Measurements from ENCODE around the gene ZNF880.
"Not testable (repeated sequence)": the region's sequence is repeated elsewhere in the genome, so short reads cannot be mapped to it uniquely, and the experiment has no call there.

Gene ZNF880

DNA sequence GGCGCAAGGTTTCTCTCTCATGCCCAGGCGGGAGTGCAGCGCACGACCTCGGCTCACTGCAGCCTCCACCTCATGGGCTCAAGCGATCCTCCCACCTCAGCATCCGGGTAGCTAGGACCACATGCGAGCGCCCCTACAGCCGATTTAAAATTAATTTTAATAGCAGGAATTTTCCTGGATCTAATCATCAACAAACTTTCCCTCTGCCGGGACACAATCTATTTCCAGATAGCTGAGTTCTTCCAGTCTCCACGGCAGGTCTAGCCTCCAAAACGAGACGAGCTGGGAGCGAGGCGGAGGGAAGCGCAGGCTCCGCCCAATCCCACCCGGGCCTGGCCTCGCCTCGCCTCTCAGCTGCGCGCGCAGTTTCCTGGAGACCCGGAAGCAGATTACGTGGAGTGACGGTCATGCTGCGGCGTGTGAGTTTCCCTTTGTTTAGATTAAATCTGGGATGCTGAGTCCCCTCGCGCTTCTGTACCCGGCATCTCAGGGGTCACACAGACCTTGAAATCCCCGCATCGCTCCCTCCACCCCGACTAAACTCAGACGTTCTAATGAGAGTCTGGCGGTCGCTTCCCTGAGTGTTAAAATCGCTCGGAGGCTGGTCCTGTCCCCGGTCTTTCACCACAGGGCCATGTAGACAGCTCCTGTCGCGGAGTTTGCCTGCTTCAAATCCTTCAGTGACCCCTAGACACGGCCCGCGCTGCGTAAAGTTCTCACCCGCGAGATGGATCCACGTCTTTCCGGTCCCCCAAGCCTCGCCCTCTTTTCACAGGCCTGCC is at the start of gene ZNF880:
Gene ZNF880 (plus strand): TSS at position 365 of the 782 bp plus-strand sequence. CDS start 43 bp downstream, at position 408.
- TF ChIP-seq, protein P1, sequence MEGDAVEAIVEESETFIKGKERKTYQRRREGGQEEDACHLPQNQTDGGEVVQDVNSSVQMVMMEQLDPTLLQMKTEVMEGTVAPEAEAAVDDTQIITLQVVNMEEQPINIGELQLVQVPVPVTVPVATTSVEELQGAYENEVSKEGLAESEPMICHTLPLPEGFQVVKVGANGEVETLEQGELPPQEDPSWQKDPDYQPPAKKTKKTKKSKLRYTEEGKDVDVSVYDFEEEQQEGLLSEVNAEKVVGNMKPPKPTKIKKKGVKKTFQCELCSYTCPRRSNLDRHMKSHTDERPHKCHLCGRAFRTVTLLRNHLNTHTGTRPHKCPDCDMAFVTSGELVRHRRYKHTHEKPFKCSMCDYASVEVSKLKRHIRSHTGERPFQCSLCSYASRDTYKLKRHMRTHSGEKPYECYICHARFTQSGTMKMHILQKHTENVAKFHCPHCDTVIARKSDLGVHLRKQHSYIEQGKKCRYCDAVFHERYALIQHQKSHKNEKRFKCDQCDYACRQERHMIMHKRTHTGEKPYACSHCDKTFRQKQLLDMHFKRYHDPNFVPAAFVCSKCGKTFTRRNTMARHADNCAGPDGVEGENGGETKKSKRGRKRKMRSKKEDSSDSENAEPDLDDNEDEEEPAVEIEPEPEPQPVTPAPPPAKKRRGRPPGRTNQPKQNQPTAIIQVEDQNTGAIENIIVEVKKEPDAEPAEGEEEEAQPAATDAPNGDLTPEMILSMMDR (IDR thresholded peaks at IDR 0.05; ENCODE audit: extremely low read depth, insufficient read depth, missing control alignments), result no peak
- DNase-seq (ENCODE audit: low spot score), result peak; percentile 81
- in situ Hi-C loops (cut with MboI; ENCODE audit: low pct_unique_long_range_greater_than_20kb, low sequenced_read_pairs, unreplicated experiment), result no loop called here

DNA sequence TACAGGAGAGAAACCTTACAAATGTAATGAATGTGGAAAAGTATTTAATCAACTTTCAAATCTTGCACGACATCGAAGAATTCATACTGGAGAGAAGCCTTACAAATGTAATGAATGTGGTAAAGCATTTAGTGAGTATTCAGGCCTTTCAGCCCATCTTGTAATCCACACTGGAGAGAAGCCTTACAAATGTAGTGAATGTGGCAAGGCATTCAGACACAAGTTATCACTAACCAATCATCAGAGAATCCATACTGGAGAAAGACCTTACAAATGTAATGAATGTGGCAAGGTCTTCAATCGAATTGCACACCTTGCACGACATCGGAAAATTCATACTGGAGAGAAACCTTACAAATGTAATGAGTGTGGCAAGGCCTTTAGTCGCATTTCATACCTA is 47.3 kb upstream of the ZNF880 start:
- in situ Hi-C loops (cut with MboI; ENCODE audit: low pct_unique_long_range_greater_than_20kb, low sequenced_read_pairs, unreplicated experiment), result no loop called here

GRCh38 chr19:52331757-52332156 is 38.0 kb upstream of the ZNF880 start:
- TF ChIP-seq, protein P1 (IDR thresholded peaks at IDR 0.05; ENCODE audit: extremely low read depth, insufficient read depth, missing control alignments), result no peak
- no peak for DNase-seq (ENCODE audit: low spot score)
- in situ Hi-C loops (cut with MboI; ENCODE audit: low pct_unique_long_range_greater_than_20kb, low sequenced_read_pairs, unreplicated experiment), result no loop called here

More for the DNA sequence above, 47.3 kb upstream of the ZNF880 start:
- no peak for DNase-seq (ENCODE audit: low spot score)
- TF ChIP-seq, protein P1 (IDR thresholded peaks at IDR 0.05; ENCODE audit: extremely low read depth, insufficient read depth, missing control alignments), result no peak

DNA sequence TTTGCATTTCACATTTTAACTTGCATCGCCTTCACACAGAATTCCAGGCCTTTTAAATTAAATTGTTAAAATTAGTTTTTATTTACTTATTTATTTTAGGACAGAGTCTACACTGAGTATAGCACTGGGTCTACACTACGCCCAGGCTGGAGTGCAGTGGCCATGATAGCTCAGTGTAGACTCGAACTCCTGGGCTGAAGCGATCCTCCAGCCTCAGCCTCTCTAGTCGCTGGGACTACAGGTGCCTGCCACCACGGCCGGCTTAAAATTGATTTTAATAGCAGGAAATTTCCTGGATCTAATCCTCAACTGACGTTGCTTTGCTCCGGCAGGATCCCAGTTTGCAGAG is 34.0 kb upstream of the ZNF880 start:
- TF ChIP-seq, protein P1 (IDR thresholded peaks at IDR 0.05; ENCODE audit: extremely low read depth, insufficient read depth, missing control alignments), result no peak
- in situ Hi-C loops (cut with MboI; ENCODE audit: low pct_unique_long_range_greater_than_20kb, low sequenced_read_pairs, unreplicated experiment), result no loop called here
- no peak for DNase-seq (ENCODE audit: low spot score)

DNA sequence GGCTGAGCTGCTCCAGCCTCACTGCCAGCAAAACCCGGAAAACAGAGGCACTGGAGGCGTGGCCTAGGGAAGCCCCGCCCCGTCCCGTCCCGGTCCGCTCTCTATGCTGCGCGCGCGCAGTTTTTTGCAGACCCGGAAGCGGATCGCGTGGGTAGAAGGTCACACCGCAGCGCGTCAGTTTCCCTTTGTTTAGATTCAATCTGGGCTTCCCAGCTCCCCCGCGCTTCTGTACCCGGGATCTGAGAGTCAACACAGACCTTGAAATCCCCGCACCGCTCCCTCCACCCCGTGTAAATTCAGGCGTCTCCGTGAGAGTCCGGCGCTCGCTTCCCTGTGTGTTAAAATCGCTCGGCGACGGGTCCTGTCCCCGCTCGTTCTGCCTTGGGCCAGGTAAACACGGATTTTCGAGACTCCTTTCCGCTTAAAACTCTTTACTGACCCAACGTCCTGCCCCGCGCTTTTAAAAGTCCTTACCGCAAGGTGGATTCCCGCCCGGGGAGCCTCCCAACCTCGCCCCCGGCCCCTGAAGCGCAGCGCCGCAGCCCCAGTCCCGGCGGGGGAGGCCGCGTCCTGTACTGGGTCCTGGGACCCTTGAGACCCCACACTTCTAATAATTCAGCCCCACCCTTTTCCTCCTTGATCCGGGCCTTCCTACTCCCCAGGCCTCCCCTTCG is 33.5 kb upstream of the ZNF880 start, which contains the start of gene ZNF610:
Gene ZNF610 (plus strand): TSS at position 127 of the 674 bp plus-strand sequence. CDS start 12,930 bp downstream, outside the sequence.
- DNase-seq (ENCODE audit: low spot score), result peak; percentile 86
- TF ChIP-seq, protein P1 (IDR thresholded peaks at IDR 0.05; ENCODE audit: extremely low read depth, insufficient read depth, missing control alignments), result no peak
- in situ Hi-C loops (cut with MboI; ENCODE audit: low pct_unique_long_range_greater_than_20kb, low sequenced_read_pairs, unreplicated experiment), result no loop called here

DNA sequence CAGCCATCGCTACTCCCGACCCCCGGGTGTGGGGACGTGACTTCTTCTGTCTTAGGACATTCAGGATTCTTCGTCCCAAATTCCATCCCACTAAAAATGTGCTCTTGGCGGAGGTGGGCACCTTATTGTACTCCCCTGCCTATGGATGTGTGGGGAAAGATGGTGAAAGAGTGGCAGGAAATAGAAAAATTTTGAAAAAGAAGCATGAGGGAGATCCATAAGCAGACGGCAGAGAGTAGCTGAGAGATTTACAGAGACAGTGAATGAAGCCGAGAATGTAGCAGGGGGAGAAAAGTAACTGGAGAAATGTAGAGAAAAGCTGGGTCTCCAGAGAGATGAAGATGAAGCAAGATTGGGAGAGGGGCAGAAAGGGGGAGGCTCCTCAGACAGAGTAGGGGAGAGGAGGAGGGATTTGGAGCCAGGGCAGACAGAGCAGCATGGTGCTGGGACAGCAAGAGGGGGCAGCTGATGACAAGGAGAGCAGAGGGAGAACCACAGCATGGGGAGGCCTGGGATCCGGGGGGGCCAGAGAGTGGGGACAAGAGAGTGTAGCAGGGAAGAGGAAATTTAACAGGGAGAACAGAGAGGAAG is 32.8 kb upstream of the ZNF880 start:
- TF ChIP-seq, protein P1 (IDR thresholded peaks at IDR 0.05; ENCODE audit: extremely low read depth, insufficient read depth, missing control alignments), result no peak
- no peak for DNase-seq (ENCODE audit: low spot score)
- in situ Hi-C loops (cut with MboI; ENCODE audit: low pct_unique_long_range_greater_than_20kb, low sequenced_read_pairs, unreplicated experiment), result no loop called here

GRCh38 chr19:52339022-52339421 is 30.7 kb upstream of the ZNF880 start:
- DNase-seq (ENCODE audit: low spot score); in situ Hi-C loops (cut with MboI; ENCODE audit: low pct_unique_long_range_greater_than_20kb, low sequenced_read_pairs, unreplicated experiment): not testable (repeated sequence)

Data from GM13977 (cell line).